GM12878 (cell line): ENCODE results near the gene COL1A1. TPM values are rescaled to one million over a fixed set of nuclear protein-coding genes. Genes with fewer than 3 reads are reported as not detected.

Experiments
- ATAC-seq: fragments of 200-7000 bp; cut with Tn5 transposase; 3 replicates; pipeline ENCODE4 v1.9.1; 2020; ENCODE audit warnings: mild to moderate bottlenecking, moderate library complexity
- BruUV-seq: library from RNA; stranded (reverse); fragments of 400-500 nt; replicated peaks from 2 replicates; lab custom pipeline; 2021; lab: Mats Ljungman, UMichigan
- CTCF ChIA-PET: fragments of 300-600 bp; sonication (Branson Sonifier 250); formaldehyde crosslinking; extraction: SDS; loops from one replicate; lab custom pipeline; 2021; ENCODE audit warnings: inconsistent platforms; lab: Yijun Ruan, JAX
- POLR2A ChIA-PET: fragments of 350-600 bp; formaldehyde crosslinking; extraction: SDS; loops from one replicate; lab custom pipeline; 2021; ENCODE audit warnings: inconsistent platforms; lab: Charles Lee
- RAD21 ChIA-PET: fragments of 300-600 bp; sonication (Branson Sonifier 250); formaldehyde crosslinking; loops from one replicate; lab custom pipeline; 2023; ENCODE audit warnings: antibody characterized with exemption; ENCODE audit not compliant: unreplicated experiment; lab: Charles Lee
- SMC1A ChIA-PET: fragments of 300-600 bp; sonication (Branson Sonifier 250); formaldehyde crosslinking; loops from one replicate; lab custom pipeline; 2023; ENCODE audit not compliant: unreplicated experiment, uncharacterized antibody; lab: Charles Lee
- DNase-seq: peaks from one replicate; pipeline ENCODE4 v3.0.0-alpha.2; 2011; ENCODE audit warnings: low read depth, low spot score
- FAIRE-seq: peaks from 3 replicates; lab custom pipeline; 2011; peaks lifted over from hg19 to GRCh38; lab: Jason Lieb, UNC
- H2AFZ ChIP-seq: 2 replicates; pipeline ENCODE4 v1.6.0; 2011; ENCODE audit warnings: low read depth, low read length, control low read depth; ENCODE audit not compliant: control insufficient read depth
- H3K27ac ChIP-seq: 2 replicates; pipeline ENCODE4 v1.5.1; 2011; ENCODE audit warnings: control low read depth; ENCODE audit not compliant: control insufficient read depth, insufficient read depth
- H3K27me3 ChIP-seq, 2 experiments: replicated peaks in 1 of 2; 2 replicates each; pipeline versions ENCODE4 v1.6.0 to v1.6.1; 2011; ENCODE audit warnings: low read length in 1 of 2; ENCODE audit not compliant: control insufficient read depth in 2 of 2, insufficient read depth in 2 of 2
- H3K36me3 ChIP-seq, 2 experiments: 2 replicates each; pipeline ENCODE4 v1.5.1; 2011; ENCODE audit warnings: low read length in 1 of 2; ENCODE audit not compliant: control insufficient read depth in 2 of 2, insufficient read depth in 2 of 2
- H3K4me1 ChIP-seq: 2 replicates; pipeline ENCODE4 v1.6.1; 2011; ENCODE audit warnings: mild to moderate bottlenecking, low read length, moderate library complexity, mixed read lengths; ENCODE audit not compliant: control insufficient read depth, insufficient read depth
- H3K4me2 ChIP-seq: 2 replicates; pipeline ENCODE4 v1.6.0; 2011; ENCODE audit warnings: control low read depth; ENCODE audit not compliant: control insufficient read depth, insufficient read depth
- H3K4me3 ChIP-seq: fragments of 200-600 bp; sonication (generic); 2 replicates; pipeline ENCODE4 v1.5.1; 2016
- H3K79me2 ChIP-seq: 2 replicates; pipeline ENCODE4 v1.6.0; 2011; ENCODE audit warnings: low read length; ENCODE audit not compliant: control insufficient read depth, insufficient read depth
- H3K9ac ChIP-seq: 2 replicates; pipeline ENCODE4 v1.8.0; 2011; ENCODE audit warnings: low read length, control low read depth, mixed read lengths; ENCODE audit not compliant: control insufficient read depth, insufficient read depth
- H3K9me3 ChIP-seq: replicated peaks from 3 replicates; pipeline ENCODE4 v1.5.1; 2011; ENCODE audit warnings: mild to moderate bottlenecking, low read length; ENCODE audit not compliant: control insufficient read depth, insufficient read depth
- H4K20me1 ChIP-seq: 2 replicates; pipeline ENCODE4 v1.6.0; 2011; ENCODE audit not compliant: control insufficient read depth, insufficient read depth
- ELK1 ChIP-seq: IDR thresholded peaks from 2 replicates; pipeline ENCODE4 v1.6.1; 2012; ENCODE audit warnings: low read depth, low read length, improper control_type of control experiment
- EP300 ChIP-seq, 2 experiments: fragments of 150-350 bp in 1 of 2; IDR thresholded peaks; 2 replicates each; pipeline ENCODE4 v1.6.1; 2011 to 2012; ENCODE audit warnings: low read depth in 2 of 2, low read length in 2 of 2, borderline replicate concordance in 1 of 2, improper control_type of control experiment in 1 of 2, inconsistent platforms in 1 of 2; ENCODE audit not compliant: control insufficient read depth in 1 of 2
- HDAC2 ChIP-seq: fragments of 200-600 bp; sonication (generic); IDR thresholded peaks from 2 replicates; pipeline ENCODE4 v1.6.1; 2017
- RUNX3 ChIP-seq: IDR thresholded peaks from 2 replicates; pipeline ENCODE4 v1.6.1; 2012; ENCODE audit warnings: low read length, inconsistent platforms
- SUPT20H ChIP-seq: IDR thresholded peaks from 2 replicates; pipeline ENCODE4 v1.6.1; 2011; ENCODE audit warnings: low read depth, mild to moderate bottlenecking, low read length, moderate library complexity, borderline replicate concordance; ENCODE audit not compliant: control insufficient read depth
- ZNF207 ChIP-seq: fragments of 450-650 bp; IDR thresholded peaks from 2 replicates; pipeline ENCODE4 v1.6.1; 2014; ENCODE audit warnings: antibody characterized with exemption, mild to moderate bottlenecking, borderline replicate concordance
- WGBS: methylation state at CpG from one replicate; pipeline ENCODE4 v1.1.6; 2016; ENCODE audit warnings: low lambda C conversion rate; ENCODE audit not compliant: insufficient replicate concordance, insufficient coverage; ENCODE audit errors: missing lambda C conversion rate; 5-methylcytosine and 5-hydroxymethylcytosine counted together
- in situ Hi-C: fragments of 300-500 bp; cut with MboI; formaldehyde crosslinking; loops from 9 replicates; pipeline ENCODE4 v1.14.3; 2018; ENCODE audit warnings: mixed read lengths
- intact Hi-C: fragments of 100-400 bp; cut with micrococcal nuclease; formaldehyde crosslinking; loops from one replicate; pipeline ENCODE4 v1.14.2; 2022; ENCODE audit not compliant: unreplicated experiment
- polyA plus RNA-seq, 11 experiments: library from polyadenylated mRNA; depleted of rRNA in 4 of 11; unstranded in 6 of 11; stranded (reverse) in 5 of 11; fragments of >200 nt; fragmentation: Nextera tagmentation in 4 of 11; fragmentation: Illumina TruSeq in 1 of 11; extraction: Ambion mirVana in 4 of 11; extraction: Trizol in 1 of 11; gene quantifications; 1 replicate in 1 of 11; 2 replicates in 10 of 11; pipeline versions ENCODE4 v1.2.1 to v1.2.3, GENCODE V29; 2011 to 2016; ENCODE audit warnings: inconsistent platforms in 2 of 11, missing spikeins in 2 of 11, low read depth in 1 of 11
- total RNA-seq, 4 experiments: library from RNA; depleted of rRNA in 3 of 4; stranded (reverse); fragments of >200 nt in 3 of 4; fragmentation: Illumina TruSeq in 1 of 4; extraction: Trizol in 1 of 4; gene quantifications; 2 replicates each; pipeline versions ENCODE4 v1.2.1 to v1.2.3, GENCODE V29; 2013 to 2021

Gene COL1A1
- total and polyA plus RNA-seq, 10 of the 15 experiments (the other 5 are each of a cell fraction or from before 2014, with no cell fraction given): 0.18 to 7.7 (median 2.3) TPM

DNA sequence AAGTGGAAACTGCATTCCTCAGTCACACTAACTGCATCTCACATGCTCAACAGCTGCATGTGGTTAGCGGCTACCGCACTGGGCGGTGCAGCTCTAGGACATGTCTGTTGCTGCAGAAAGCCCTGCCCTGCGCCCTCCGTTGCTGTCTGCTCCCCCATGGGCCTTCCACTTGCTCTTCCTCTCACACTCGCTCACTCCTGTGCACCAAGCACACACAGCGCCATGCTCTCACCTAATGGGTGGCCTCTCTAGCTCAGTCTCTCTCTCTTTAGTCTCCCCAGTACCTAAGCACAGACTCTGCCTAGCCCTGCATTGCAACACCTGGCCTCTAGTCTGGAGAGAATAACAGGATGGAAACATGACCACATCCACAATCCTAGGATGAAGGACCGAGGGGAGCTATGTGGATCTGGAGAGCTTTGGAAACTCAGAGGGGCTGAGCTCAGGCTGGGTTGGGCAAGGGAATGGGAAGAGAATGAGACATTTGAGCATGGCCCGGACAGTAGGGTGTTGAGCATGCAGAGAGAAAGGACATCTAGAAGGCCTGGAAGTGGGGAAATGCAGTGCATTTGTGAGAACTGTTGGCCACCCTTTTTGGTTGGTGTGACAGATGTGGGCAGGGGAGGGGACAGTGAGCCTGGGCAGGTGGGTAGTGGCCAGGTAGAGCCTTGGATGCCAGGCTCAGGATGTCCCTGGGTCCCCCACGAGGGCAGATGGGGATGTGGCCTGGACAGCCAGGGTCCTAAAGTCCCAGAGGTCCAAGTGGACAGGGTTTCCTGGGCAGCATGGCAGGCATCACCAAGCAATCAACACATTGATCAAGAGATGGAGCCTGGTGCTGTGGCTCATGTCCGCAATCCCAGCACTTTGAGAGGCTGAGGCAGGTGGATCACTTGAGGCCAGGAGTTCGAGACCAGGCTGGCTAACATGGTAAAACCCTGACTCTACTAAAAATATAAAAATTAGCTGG, 19.6 kb downstream of the COL1A1 start:
- no peak overlapping the region for H3K27ac ChIP-seq
- DNase-seq: no peak

More for the DNA sequence above, 19.6 kb downstream of the COL1A1 start:
- Histone ChIP-seq H3K9ac (no peak overlapping the region), H3K4me2 (no peak overlapping the region), H3K79me2 (no peaks in the 10 kb centered on the region), H2AFZ (no peak overlapping the region), H4K20me1 (no peaks in the 10 kb centered on the region), H3K36me3 (peaks cover 0 to 6% of the 10 kb centered on the region in 2 experiments; a peak in 2 of 4 replicates), H3K9me3 (no peaks in the 10 kb centered on the region), H3K4me3 (no peak overlapping the region), H3K27me3 (no peaks in the 10 kb centered on the region), H3K4me1 (peaks cover 26% of the 10 kb centered on the region)
- FAIRE-seq (no peak), ATAC-seq (no peak)
- ChIA-PET CTCF (interaction anchor here (0.7 to 3.3 kb wide), 7 partner anchors 12 to 115 kb away, joined by 3 to 14 read pairs (median 4); no protein-coding TSS in a partner anchor), RAD21 (interaction anchor here (1.7 kb wide), 1 partner anchor 12 kb away, joined by 8 read pairs; no protein-coding TSS in a partner anchor), POLR2A (interaction anchor here (0.7 to 0.8 kb wide), 2 partner anchors 10 to 12 kb away, joined by 3 read pairs; no protein-coding TSS in a partner anchor), SMC1A (interaction anchor here (0.6 to 2.6 kb wide), 4 partner anchors 12 to 239 kb away, joined by 4 to 10 read pairs (median 4); no protein-coding TSS in a partner anchor)
- WGBS: 56% methylated on average over 12 of the region's 12 CpGs
- no TSS peak for BruUV-seq
- intact Hi-C loops: no loop called here
- no peak for TF ChIP-seq HDAC2
- no peak for TF ChIP-seq ZNF207
- no peak for TF ChIP-seq SUPT20H
- TF ChIP-seq EP300 (IDR thresholded peaks at IDR 0.05; ENCODE audit: borderline replicate concordance in 1 of 2, control insufficient read depth in 1 of 2, low read depth in 2 of 2, low read length in 2 of 2): no peak
- 0 out of 2 replicates have a peak, but pooled peaks have one; percentile 19 for TF ChIP-seq RUNX3
- no peak for TF ChIP-seq ELK1
- in situ Hi-C loops: no loop called here
